NCI-H2171 (cell line): ENCODE data around the gene ZG16B.

ENCODE experiments used
- DNase-seq: peaks from one replicate; lab custom pipeline; 2025; lab: John Stamatoyannopoulos, UW

Gene ZG16B, protein sequence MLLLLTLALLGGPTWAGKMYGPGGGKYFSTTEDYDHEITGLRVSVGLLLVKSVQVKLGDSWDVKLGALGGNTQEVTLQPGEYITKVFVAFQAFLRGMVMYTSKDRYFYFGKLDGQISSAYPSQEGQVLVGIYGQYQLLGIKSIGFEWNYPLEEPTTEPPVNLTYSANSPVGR

DNA sequence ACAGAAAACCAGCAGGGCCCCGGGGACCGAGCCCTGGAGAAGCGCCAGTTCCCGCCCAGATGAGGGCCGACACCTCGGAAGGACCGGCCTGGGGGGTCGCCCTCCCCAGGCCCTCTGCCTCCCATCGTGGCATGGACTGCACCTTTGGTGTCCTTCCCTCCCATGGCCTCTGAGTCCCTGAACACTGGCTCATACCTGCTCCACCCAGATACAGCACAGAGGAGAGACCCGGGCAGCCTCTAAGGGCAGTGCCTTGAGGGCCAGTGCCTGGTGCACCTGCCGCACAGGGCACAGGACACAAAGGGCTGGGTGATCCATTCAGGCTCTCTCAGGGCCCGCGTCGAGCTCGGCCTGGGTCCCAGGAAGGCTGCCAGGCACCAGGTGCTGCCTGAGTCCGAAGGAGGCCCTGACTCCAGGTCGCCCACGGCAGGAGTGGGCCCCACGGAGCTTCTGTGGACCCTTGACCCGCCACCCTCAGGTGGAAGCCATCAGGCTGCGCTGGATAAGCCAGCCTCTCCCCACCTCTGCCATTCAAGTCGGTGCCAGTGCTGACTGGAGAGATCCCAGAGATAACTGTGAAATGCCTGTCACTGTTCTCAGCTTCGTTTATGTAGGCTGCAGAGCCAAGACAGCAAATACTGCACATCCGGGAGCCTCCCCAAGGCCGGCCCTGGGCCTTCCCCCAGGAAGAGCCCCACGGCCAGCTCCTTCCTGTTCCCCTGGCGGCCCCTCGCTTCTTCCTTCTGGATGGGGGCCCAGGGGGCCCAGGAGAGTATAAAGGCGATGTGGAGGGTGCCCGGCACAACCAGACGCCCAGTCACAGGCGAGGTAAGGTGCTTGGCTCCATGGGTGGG, at the start of gene ZG16B:
ZG16B (plus strand) TSS at position 803 of the 854 bp plus-strand sequence. CDS start 139 bp downstream, outside the sequence.
- no peak for DNase-seq

DNA sequence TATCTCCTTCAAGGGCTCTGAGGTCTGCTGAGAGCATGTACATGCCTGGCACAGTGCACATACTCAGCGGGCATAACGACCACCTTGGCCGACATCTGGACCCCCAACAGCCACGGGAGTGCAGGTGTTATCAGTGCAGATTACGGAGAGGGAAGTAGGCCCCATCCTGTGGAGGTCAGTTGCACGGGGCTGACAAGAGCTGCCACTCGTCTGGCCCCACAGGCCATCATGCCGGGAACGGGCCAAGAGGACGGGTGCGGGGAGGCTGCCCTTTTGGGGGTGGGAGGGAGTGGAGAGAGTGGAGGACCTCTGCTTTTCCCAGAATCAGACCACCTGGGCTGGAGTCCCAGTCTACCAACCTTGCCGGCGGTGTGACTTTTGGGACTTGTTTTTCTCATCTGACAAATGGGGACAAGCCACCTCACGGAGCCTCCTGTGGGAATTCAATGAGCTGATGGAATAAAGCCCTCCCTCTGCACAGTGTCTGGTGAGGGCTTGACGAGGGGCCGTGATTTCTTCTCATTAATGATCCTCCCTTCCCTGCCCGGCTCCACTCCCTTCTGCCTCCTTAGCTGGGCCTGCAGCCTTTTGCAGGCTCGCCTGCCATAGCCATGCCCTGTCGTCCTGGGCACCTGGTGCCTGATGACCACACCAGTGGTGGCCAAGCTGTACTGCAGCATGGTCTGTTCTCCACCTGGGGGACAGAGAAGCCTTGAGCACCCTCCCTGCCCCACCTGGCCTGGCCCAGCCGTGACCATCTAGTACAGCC, 47.3 kb upstream of the ZG16B start:
- DNase-seq, result no peak

DNA sequence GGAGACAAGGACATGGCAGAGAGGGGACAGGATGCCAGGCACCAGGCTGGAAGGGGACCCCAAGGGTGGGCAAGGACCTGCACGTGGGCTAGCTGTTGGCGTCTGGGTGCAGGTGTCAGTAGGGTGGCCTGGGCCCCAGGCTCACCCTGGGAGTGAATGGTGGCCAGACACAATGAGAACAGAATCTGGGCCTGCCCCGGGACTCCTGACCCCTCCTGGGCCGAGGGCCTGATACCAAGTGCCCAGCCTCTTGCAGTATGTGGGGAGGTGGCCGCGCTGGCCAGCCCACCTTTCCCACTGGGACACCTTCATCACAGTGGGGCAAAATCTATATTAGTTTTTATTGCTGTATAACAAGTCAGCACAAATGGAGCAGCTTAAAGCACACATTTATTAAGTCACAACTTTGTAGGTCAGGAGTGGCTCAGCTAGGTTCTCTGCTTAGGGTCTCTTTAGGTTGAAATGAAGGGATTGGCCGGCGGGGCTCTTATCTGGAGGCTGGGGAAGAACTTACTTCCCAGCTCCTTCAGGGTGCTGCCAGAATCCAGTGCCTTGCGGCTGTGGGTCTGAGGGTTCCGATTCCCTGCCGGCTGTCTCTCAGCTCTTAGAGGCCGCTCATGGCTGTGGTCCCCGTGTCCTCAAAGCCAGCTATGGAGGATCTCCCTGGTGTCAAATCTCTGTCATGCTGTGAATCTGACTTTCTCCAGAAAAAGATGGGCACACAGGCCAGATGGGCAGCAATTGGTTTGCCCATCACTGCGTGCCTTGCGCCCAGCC, 46.3 kb upstream of the ZG16B start:
- DNase-seq, result no peak

DNA sequence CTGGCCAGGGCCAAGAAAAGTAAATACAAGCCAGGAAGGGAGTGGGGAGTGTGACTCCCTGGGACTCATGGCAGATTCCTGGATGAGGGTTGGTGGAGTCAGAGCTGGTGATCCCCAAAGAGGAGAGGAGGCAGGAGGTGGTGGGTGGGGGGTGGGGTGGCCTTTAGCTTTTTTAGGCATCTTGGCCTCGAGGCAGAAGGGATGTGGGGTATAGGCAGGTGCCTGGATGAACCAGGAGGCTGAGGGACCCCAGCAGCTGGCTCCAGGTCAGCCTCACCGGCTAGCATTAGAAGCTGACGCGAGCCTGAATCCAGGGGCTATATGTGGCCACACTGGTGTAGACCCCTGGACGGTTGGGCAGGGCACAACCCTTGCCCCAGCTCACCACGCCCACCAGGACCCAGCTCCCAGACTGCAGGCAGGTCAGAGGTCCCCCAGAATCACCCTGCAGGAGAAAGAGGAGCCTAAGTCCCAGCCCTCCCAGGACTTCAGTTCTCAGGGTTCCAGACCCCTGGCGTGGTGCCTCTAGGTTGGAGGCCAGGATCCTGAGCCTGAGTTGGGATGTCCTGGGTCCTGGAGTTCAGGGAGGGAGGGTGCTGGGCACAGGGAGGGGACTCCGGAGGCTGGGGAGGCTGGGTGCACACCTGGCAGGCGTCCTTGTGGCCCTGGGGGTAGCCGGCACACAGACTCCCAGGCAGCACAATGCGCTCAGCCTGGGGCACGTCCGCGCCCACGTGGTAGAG, 45.6 kb upstream of the ZG16B start:
- DNase-seq, result no peak

DNA sequence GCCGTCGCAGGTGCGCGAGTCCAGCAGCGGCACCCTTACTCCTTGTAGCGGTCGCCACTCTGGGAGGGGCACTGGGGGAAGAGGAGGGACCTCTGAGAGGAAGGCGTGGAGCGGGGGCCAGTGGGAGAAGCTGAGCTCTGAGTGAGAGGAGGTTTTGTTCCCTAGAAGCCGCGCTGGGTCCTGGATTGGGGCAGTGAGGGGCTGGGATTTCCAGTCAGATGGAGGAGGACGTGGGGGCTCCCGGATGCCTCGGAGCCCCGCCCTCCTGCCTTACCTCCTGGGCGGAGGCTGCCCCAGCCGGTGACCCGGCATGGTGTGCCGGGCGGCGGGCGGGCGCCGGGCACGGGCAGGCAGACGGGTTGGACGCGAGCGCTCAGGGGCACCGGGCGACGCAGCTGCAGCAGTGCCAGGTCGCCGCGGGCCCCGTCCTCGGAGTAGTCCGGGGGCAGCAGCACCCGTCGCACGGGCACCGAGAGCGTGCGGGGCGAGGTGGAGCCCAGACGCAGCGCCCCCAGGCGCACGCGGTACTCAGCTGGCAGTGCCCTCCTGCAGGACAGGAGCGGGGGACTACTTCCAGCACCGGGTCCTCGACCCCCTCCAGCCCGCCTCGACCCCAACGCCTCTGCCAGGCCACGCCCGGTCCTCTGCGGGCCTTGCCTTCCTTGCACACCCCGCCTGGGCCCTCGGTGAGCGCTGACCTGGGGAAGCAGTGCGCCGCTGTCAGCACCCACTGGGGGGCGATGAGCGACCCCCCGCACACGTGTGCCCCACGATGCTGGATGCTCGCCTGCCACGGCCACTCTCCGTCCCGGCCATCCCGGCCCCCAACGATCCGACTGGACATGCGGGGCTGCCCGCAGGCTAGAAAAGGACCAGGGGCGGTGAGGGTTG, 44.8 kb upstream of the ZG16B start:
- DNase-seq, result no peak

DNA sequence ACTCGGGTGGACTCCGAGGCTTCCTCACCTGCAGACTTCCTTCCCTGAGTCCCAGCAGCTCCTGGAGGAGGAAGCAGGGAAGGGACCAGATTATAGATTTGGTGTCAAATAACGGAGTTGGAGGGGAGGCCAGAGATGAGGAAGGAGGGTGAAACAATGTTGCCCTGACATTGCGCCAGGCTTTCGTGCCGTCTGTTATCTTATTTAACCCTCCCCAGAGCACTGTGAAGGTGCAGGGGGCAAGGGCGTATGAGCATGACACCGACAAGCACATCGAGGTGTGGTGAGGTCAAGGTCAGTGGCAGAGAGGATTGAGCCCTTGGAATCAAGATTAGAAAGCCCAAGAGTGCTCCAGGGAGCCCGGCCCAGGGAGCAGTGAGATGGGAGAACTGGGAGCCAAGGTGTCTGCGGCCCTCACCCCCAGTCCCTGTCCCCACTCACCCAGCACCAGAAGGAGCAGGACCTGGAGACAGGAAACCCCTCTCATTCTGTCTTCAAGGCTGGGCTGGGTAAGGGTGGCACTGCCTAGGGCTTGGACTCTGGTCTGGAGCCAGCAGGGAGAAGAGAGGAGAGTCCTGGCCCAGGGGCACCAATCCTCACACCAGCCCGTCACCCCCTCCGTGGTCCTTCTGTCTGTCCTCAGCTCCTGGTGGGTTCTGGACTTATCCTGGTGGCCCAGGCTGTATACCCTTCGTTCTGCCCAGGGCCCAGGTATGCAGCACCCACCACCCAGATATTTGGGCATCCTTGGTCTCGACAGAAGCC, 43.9 kb upstream of the ZG16B start:
- no peak for DNase-seq

DNA sequence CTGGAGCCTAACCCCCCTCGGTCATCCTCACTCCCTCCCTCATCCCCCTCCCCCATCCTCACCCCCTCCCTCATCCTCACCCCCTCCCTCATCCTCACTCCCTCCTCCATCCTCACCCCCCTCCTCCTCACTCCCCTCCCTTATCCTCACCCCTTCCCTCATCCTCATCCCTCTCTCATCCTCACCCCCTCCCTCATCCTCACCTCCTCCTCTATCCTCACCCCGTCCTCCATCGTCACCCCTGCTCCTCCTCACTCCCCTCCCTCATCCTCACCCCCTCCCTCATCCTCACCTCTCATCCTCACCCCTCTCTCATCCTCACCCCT, 43.3 kb upstream of the ZG16B start:
- no peak for DNase-seq

DNA sequence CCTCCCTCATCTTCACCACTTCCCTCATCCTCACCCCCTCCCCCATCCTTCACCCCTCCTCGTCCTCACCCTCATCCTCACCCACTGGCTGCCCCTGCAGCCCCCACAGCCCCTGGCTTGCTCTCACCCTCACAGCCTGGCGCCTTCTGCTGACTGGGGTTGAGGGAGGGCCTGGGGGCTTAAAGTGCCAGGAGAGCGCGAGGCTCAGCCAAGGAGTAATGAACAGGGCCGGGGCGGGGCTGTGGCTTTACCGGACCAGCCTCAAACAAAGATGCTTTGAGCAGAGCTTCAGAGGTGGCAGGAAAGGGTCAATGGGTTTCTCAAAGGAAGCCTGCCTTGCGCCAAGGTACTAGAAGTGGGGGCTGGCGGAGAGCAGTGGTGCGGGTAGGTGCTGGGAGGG, 42.7 kb upstream of the ZG16B start, which contains the start of gene PRSS33:
PRSS33 (minus strand) TSS at position 155 of the 400 bp plus-strand sequence. CDS start 1,013 bp downstream, outside the sequence.
- DNase-seq, result no peak

DNA sequence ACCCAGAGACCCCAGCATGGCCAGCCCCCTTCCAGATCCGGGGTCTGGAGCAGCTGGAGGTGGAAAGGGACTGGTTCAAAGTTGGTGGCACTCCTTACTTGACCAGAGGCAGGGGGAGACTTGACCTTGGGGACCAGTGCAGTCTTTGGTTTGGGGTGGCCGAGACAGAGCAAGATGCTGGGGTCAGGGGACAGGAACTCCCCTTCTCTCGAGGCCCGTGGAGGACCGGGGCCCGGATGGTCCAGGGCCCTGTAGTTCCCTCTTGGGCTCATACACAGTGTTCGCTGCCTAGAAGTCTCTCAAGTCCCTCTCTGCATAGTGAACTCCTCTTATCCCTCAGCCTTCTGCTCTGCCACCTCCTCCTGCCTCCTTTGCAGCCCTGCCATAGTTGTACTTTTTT, 42.1 kb upstream of the ZG16B start:
- DNase-seq, result no peak

DNA sequence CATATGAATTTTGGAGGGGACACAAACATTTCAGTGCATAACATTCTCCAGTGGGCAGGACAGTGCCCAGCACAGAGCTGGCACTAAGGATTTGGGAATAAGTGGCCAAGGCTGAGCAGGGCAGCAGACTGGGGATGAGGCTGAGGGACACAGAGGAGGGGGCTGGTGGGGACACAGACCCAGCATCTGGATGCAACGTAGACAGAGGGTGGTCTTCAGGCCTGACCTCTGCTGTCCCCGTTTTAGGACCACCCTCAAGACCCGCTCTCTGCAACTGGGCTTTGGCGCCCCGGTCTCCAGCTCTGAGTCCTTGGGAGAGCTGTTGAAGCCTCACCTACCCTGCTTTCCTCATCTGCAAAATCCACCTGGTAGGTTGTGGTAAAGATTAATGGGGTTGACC, 39.5 kb upstream of the ZG16B start:
- no peak for DNase-seq

DNA sequence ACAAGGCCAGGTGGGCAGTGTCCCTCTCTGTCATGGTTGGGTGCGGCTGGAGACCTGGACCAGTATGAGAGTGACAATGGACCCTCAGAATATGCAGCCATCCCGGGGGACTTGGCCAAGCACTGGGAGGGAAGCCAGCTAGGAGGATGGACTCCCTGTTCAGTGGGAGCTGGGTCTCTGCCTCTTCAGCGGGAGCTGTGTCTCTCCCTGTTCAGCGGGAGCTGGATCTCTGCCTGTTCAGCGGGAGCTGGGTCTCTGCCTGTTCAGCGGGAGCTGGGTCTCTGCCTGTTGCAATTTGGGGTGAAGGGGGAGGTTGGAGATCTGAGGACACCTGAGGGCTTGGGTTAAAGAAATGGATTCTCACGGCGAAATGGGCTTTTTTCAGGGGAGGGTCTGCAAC, 38.9 kb upstream of the ZG16B start:
- DNase-seq, result no peak

DNA sequence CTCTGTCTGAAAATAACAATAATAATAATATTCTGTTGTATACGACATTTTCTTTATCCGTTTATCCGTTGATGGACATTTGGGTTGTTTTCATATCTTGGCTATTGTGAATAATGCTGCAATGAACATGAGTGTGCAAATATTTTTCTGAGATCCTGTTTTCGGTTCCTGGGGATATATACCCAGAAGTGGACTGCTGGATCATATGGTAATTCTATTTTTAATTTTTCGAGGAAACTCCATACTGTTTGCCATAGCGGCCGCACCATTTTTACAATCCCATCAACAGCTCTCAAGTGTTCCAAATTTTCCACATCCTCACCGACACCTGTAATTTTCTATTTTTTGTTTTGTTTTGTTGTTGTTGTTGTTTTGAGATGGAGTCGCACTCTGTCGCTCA, 37.2 kb upstream of the ZG16B start:
- DNase-seq, result no peak

DNA sequence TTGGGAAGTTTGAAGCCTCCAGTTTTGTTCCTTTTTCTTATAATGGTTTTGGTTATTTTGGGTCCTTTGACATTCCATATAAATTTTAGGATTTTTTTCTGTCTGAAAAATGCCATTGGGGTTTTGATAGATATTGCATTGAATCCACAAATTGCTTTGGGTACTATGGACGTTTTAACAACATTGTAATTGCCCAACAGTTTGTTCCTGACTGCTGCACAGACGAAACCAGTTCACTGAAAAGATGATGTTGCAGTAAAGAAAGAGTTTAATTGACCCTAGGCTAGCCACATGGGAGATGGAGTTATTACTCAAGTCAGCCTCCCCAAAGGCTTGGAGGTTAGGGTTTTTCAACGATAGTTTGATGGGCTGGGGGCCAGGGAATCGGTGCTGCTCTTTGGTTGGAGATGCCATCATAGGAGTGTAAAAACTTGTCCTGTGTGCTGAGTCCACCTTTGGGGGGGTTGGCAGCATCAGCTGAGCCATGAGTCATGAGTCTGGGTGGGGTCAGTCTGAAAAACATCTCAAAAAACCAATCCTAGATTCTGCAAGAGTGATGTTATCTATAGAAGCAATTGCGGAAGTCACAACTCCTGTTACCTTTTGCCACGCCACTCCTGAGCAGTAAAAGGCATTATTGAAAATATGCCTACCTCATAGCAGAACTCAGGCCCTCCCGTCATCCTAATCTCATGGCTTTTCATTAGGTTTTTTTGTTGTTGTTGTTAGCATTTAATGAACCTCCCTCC, 34.5 kb upstream of the ZG16B start:
- no peak for DNase-seq

DNA sequence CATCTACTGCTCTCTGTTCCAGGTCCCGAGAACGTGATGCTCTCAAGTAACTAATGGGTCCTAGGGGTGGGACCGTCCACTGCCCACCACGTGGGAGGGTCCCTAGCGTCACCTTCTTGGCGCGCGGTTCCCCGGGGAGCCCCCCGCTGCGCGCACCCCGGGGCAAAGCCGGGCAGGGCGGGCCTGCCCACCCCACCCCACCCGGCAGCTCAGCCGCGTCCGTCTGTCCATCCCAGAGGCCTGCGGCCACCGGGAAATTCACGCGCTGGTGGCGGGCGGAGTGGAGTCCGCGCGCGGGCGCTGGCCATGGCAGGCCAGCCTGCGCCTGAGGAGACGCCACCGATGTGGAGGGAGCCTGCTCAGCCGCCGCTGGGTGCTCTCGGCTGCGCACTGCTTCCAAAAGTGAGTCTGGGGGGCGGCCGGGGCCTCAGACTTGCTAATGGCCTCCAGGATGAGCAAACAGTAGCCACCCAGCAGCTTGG, 31.3 kb upstream of the ZG16B start:
- DNase-seq, result no peak

DNA sequence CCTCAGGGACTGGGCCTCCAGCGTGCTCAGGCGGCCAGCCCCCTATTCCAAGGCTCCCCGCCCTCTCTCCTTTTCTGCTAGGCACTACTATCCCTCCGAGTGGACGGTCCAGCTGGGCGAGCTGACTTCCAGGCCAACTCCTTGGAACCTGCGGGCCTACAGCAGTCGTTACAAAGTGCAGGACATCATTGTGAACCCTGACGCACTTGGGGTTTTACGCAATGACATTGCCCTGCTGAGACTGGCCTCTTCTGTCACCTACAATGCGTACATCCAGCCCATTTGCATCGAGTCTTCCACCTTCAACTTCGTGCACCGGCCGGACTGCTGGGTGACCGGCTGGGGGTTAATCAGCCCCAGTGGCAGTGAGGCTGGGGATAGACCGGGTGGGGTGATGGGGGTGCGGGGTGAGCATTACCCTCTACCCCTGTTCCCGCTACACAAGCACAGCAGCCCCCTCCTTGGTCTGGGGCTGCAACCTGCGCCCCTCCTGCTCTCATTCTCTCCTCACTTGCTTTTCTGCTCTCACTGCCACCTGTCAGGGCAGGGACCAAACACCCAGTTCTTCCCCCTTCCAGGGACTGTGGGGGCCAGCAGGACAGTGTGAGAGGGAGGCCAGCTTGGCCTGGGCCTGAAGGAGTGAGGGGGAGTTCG, 30.8 kb upstream of the ZG16B start:
- no peak for DNase-seq

DNA sequence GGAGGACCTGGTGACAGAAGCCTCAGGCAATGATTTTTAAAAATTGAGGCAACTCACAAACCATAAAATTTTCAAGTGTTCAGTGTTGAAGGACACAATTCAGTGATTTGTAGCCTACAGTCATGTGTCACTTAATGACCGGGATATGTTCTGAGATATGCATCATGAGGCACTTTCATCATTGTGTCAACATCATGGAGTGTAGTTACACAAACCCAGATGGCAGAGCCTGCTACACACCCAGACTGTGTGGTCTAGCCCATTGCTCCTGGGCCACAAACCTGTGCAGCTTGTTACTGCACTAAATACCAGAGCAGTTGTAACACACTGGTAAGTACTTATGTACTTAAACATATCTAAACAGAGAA, 30.3 kb upstream of the ZG16B start:
- DNase-seq, result no peak

DNA sequence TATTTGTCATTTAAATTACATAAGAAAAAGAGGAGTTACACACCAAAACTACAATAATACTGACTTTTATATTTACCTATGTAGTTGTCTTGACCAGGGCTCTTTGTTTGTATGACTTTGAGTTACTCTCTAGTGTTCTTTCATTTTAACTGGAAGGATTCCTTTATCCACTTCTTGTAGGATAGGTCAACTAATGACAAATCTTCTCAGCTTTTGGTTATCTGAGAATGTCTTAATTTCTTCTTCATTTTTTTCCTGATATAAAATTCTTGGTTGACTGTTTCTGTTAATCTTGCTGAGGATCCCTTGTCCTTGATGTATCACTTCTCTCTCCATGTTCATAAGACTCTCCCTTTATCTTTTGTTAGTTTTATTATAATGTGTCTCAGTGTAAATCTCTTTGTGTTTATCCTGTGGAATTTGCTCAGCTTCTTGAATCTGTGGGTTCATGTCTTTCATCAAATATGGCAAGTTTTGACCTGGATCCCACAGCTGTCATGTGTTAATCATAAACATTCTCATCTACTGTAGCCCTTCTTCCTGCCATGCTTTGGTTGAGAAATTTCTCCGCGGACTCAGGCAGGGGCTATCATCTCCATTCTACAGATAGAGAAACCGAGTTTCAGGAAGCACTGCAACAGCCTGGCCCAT, 26.4 kb upstream of the ZG16B start:
- DNase-seq, result no peak

DNA sequence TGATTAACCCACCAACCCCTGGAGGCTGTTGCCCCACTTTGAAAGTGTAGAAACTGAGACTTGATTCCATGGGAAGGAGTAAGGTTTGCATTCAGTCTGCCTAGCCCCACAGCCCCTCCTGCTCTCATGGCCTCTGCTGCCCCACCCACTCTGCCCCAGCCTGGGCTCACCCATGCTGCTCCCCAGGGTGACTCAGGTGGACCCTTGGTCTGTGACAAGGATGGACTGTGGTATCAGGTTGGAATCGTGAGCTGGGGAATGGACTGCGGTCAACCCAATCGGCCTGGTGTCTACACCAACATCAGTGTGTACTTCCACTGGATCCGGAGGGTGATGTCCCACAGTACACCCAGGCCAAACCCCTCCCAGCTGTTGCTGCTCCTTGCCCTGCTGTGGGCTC, 25.4 kb upstream of the ZG16B start:
- DNase-seq, result no peak
